ENCODE data around the gene KPTN.

KPTN gene

DNA sequence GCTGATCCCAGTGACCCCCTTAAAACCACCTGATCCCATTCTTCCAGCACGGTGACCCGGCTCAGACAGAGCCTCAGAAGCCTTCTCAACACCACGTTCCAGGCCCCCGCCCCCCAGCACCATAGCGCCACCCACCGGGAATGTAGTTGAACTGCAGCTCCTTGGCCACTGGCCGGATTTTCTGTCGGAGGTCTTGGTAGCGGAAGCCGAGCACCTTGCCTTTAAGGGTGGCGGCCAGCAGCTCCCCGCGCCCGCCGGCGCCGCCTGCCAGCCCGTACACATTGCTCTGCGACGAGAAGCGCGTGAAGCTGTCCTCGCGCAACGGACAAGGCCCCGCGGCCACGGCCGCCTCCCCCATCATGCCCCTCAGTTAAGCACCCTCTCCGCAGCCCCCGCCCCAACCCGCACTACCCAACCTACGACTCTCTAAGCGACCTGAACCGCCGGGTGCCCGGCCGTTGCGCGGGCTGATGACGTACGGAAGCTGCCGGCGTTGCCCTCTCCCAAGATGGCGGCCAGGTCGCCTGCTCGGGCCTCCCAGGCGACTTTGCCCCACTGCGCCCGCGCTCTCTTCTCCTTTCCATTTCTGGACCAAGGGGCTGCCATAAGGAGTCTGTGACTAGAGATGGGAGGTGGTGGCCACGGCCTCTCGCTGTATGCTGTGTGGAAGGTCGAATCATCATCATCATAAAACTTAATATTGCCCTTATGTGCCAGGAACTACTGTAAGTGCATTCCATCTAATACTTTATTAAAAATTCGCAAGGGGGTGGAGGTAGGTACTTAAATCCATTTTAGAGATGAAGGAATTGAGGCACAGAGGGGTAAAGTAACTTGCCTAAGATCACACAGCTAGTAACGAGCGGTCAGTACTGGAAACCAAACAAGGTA, at the start of gene KPTN:
Gene KPTN, minus strand, starts transcription at position 420 of the 891 bp plus-strand sequence. Its CDS starts 59 bp downstream, at position 361.
- peak; percentile 78 for DNase-seq

DNA sequence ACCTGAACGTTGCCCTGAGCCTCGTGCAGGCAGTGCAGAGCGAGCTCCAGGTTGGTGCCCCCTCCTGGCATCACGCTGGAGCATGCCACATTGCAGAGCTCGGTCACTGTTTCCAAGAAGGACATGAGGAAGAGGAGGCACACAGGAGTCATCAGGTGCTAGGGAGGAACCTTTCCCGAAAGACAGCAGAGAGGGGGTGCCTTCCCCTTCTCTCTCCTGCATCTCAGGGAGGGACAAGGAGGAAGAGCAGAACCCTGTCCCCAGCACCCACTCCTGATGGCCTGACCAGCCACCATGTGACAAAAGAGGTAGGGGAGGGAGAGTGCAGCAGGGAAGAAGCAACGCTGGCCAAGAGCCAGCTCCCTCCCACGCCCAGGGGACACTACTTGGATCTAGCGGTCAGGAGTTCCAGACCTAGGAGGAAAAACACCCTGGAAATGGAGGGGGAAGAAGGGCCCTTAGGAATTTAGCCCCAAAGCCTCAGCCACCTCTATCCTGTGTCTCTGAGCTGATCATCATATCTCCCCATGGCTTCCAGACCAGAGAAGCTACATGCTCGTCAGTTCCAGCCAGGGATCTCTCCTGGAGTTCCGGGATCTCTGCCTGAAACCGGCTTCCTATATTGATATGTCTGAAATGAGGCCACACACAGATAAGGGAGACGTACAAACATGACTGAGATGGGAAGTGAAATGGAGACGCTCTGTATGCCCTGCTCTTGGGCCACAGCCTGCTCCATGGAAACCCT, 47.8 kb upstream of the KPTN start:
- no peak for DNase-seq

DNA sequence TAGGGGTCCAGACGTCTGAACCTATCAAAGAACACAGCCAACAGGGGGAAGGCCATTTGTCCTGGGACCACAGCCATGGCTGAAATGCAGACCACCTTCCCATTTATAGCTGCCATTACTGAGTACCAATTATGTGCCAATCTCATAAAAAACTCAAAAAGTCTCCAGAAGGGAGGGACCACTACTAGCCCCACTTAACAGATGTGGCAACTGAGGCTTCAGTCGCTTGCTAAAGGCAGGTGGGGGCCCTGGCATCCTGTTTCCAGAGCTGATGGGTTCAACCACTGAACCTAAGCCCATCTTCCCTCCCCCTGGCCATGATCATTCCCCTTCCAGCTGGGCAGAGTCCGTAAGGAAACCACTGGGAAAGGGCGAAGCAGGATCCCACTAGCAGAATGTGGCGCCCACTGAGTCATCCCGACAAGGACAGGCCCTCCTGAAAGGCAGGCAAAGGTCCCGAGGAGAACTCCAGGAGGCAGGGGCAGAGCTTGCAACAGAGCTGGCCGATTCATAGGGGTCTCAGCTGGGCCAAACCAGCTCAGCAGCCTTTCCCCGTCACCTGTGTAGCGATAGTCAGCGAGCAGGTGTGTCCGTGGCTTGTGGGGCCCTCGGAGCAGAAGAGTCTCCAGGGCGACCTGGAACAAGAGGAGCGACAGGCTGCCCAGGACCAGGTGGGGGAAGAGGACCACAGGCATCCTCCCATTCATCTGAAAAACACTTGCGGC, 45.2 kb upstream of the KPTN start:
- DNase-seq: no peak

DNA sequence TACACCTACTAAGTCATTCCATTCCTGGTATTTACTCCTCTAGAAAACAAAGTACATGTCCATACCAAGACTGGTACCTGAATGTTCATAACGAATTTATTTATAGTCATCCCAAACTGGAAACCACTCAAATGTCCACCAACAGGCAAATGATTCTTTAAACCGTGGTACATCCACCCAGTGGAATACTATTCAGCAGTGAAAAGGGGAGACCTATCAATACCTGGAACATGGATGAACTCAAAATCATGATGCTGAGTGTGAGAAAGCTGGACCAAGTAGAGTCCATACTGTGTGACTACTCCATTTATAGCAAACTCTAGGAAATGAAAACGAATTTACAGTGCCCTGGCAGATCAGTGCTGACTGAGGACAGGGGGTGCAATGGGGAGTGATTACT, 42.8 kb upstream of the KPTN start:
- no peak for DNase-seq

DNA sequence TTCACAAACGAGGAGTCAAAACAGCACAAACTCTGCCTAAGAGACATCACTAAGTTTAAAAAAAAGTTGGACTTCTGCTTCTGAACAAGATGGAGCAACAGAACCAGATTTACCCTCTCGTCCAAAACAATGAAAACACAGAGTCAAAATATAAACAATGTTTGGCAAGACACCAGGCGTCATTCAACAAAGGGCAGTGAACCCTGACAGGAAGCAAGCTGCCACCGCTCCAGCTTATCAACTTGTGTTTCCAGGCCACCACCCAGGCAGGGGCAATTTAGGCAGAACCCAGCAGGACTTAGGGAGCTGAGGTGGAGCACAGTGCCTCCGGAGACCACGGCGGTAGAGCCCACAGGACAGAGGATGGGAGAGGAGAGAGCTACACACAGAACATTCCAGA, 39.5 kb upstream of the KPTN start:
- DNase-seq: no peak

DNA sequence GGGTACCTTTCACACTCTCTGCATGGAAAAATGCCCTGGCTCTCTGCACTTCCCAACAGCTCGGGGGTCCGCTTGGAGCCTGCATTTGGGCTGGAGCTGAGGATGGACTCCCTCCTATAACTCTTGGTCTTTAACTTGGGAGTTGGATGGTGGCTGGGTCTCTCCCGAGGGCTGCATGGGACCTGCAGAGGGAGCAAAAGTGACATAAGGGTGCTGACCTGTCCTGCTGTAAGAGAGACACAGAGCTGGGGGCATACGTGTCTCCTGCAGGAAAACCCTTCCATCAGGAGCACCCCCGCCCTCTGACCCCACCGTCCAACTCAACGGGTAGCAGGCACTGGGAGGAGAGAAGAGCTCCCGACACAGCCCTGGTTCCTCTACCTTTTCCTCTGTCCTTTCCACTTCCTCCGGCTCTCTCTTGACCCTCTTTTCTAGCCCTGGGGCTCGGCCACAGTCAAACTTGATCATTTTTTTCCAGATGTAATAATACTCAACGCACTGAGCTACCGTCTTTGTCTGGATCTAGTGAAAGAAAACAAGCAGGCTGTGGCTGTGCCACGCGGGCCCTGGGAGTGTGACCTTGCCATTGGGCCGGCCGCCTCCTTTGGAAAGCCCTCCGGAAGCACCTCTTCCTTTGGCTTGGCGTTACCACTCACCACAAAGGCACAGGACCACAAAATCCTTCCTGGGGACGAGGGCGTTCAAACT, 37.6 kb upstream of the KPTN start:
- no peak for DNase-seq

DNA sequence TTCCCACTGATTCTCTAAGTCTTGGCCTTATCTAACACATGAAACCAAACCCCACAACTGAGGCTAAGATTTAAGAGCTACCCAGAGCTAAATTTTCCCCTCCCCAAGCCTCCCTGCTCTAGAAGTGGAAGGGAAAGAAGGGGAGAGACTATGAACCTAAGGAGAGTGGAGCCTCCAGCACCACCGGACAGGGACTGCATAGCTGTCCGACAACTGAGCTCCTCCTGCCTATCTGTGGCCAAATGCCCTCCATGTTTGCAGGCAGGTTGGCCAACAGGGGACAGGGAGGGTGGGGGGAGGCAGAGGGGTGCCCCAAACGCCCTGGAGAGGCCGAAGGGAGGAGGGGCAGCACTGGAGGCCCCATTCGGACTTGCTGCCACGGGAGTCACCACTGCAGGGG, 36.8 kb upstream of the KPTN start:
- DNase-seq: no peak

DNA sequence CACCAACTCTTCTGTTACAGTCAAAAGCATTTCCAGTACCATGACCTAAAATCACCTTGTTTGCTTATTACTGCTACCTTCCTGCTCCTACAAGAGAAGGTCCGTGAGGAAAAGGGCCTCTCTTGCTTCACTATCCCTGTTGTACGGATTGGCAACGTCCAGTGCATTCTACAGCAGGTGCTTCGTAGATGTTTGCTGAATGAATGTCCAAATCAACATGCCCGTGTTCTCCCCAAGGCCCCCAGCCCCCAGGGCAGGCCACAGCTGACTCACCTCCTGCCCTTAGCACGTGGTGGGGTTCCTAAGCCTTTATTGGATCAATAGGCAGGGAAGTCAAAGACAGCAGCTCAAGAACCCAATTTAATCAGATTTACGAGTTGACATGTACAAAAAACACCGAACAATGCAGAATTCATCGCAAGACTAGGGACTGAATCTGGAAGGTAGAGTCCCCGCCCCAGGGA, 36.4 kb upstream of the KPTN start:
- DNase-seq: no peak

DNA sequence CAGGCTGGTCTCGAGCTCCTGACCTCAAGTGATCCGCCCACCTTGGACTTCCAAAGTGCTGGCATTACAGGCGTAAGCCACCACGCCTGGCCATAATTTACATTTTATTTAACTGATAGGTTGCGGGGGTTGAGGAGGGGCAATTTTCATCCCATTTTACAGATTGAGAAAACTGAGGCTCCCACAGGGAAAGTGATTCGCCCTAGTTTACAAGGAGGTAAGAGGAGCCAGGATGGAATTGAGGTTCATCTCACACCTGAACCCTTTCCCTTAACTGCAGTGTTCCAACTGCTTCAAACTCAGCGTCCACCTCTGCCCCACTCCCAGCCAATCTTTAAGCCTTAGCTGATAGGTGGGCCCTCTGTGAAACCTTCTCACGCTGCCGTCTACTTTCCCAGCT, 34.8 kb upstream of the KPTN start:
- no peak for DNase-seq

DNA sequence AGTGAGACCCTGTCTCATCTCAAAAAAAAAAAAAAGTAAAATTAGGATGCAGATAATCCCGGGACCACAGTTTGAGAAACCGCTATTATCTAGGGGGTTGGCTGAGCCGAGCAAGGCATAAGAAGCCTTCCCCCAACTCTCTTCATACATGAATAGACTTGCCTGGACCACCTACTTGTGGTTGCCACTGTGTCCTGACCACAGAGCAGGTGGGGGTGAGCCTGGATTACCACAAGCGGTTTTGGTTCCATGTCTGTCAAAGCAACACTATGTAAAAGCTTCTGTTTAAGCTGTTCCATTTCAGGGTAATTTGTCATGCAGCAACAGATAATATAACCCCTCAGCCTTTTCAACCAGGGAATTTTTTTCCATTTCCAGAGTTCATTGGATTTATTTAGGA, 34.1 kb upstream of the KPTN start:
- DNase-seq: no peak

DNA sequence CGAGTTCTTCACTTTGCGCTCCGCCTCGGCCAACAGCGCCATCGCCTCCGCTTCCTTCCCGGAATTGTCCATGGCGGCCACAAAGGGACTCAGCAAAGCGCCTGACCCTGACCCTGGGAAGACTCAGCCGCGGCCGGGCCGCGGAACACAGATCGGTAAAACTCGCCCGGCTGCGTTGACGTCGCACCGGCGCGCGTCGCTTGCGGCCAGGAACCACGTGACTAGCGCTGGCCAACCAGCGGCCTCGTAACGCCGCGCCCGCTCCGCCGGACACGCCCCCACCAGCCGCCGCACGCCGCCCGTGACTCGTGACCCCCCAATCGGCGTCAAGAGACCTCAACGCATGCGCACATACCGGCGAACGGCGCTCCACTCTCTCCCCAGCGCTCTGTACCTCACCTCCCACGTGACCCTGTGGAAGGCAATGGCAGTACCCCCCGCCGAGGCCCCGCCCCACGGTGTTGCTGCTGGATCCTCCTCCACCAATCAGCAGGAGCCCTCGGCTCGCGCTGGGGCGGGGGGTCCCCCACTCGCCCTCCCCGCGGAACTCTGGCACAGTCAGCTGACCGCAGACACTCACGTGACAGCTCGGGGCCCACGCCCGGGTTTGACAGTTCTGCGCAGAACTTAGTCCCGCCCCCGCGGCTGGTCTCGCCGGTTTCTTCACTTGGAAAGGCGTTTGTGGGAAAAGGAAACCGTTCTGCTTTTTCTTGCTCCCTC, 31.0 kb upstream of the KPTN start, which contains the start of gene NAPA:
Gene NAPA, minus strand, starts transcription at position 195 of the 720 bp plus-strand sequence. Its CDS starts 123 bp downstream, at position 72.
- peak; percentile 100 for DNase-seq

DNA sequence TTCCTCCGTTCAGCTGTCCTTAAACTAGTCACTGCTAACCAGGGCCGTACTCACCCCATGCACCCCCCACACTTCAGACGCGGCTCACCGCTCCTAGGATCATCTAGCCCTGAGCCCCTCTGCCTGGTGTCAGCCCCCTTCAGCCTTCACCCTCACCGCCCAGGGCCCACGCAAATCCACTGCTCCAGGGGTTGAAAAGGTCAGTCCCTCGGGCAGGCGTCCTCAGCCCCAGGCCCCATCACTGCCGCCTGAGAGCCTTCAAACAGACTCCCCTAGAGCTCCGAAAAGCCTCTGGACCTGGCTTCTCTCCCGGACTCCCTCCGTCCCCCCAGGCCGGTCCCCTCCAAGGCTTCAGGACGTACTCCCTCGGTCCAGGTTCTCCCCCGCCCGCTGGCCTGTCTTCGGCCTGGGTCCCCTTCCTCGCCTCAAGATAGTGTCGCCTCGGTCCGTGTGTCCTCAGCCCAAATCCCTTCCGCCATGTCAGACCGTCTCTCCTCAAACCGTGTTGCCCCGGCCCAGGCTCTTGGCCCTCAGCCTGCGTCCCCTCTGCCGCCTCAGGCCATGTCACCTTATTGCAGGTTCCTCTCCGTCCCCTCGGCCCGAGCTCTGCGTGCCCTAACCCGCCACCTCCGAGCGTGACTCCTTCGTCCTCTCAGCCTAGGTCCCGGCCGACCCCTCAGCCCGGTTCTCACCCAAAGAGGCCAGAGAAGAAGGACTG, 30.3 kb upstream of the KPTN start:
- no peak for DNase-seq

DNA sequence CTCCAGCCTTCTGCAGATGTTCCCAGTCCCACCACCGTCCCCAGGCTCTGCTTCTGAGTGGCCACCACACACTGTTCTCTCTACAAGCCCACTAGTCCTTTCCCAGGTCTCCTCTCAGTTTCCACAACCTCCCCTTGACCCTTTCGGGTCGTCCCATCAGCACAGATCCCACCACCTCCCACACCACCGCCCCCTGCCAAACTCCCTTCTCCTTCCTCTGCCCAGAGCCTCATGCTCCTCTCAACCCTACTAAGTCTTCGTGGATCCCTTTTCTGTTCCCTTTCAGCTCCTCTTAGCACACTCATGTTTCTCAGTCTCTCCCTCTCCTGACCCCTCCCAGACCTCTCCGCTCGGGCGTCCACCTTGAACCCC, 28.9 kb upstream of the KPTN start:
- DNase-seq: no peak

DNA sequence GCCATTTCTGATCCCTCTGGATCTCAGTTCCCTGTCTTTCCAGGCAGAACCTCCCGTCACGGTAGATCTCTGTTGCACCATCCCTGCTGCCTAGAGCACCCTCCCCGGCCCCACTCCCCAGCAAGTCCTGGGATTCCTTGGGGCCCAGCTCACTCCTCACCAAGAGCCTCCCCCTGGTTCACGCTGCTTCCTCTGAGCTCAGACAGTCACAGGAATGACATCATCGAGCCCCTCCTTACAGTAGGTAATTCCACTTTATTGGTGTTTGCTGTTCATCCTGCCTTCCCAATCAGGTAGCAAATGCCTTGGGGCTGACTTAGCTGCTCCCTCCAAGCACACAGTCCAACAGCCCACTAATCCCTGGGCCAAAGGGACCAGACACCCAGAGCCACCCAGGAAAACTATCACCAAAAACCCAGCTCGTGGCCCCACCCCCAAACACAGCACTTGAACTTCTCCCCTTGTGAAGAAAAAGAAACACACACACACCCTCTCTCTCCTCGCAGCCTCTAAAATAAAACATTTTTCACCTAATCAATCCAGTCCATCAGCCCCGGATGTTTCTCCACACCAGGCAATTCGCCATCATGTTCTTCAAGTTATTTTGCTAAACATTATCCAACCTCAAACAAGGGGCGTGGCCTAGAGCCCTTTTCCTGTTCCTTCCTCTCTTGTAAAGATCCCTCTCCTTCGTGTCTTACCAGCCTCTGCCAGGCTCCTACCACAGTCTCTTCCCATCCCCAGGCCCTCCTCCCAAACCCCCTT, 28.3 kb upstream of the KPTN start:
- DNase-seq: no peak

DNA sequence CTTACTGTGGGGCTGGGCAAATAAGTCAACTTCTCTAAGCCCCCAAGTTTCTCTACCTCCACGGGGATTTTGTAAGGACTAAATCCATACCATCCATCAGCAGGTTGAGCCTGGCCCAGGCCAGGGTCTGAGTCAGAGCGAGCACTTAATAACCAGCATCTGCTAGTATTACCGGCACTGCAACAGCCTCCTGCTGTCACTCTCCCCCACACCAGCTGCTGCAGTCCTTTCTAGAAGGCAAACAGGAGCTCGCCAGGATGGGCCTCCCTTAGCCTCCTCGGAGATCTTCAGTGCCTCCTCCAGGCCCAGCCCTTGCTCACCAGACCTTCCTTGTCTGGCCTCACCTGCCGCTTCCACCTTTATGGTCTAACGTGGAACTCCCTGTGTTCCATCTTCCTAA, 27.7 kb upstream of the KPTN start:
- DNase-seq: no peak

DNA sequence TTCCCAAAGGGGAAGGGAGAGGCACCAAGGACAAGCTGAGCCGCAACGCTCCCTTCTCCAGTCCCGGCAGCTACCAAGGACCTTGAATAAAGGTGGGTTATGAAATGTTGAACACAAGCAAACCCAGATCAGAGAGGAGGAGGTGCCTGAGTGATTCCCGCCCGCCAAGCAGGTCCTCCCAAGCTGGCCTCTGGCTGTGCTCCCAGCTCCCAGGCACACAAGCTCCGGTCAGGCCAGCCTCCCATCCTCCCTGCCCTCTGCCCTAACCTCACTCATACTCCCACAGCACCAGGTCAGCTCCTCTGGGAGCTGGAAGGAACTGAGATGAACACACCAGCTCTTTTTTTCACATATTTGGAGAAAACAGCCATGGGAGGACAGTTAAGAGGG, 27.1 kb upstream of the KPTN start:
- DNase-seq: no peak

DNA sequence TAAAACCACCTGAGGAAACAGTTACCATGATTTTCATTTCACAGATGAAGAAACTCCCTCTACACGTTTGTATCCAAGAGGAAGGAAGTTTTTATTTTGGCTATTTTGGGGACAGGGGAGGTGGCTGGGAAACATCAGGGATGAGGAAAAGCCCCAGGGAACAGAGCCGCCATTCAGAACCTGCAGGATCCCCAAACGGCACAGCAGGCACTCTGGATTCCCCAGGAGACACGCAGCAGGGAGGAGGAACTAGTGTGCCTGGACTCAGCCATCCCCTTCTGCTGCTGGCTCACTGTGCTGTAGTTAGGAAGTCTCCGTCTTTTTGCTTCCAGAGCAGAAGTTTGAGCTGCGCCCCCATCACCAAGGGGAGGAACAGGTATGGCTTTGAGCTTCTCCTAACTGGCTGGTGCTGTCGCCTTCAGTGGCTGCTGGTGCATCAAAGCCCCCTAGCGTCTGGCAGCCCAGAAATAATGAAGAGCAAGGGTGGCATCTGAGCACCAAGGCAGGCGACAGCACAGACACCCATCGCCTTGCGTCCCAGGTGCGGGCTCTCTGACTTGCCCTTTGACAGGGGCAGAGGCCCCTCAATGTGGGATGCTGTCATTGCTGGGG, 26.6 kb upstream of the KPTN start:
- no peak for DNase-seq

DNA sequence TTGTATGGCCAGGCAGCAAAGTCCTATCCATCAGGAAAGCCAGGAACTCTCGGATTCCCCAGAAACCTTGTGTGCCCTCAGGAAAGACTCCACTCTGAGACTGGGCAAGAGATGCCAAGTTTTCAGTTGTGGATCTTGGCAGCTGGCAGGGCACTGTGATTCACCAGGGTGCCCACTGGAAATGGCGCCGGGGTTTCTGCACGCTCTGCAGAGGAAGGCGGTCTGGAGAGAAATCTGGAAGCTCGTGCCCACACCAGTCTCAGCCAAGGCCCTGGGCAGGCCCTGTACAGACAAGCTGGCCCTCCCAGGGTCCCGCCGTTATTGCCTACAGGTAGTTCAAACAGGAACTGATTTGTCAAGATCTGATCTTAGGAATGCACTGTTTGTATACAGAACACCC, 26.0 kb upstream of the KPTN start:
- no peak for DNase-seq

DNA sequence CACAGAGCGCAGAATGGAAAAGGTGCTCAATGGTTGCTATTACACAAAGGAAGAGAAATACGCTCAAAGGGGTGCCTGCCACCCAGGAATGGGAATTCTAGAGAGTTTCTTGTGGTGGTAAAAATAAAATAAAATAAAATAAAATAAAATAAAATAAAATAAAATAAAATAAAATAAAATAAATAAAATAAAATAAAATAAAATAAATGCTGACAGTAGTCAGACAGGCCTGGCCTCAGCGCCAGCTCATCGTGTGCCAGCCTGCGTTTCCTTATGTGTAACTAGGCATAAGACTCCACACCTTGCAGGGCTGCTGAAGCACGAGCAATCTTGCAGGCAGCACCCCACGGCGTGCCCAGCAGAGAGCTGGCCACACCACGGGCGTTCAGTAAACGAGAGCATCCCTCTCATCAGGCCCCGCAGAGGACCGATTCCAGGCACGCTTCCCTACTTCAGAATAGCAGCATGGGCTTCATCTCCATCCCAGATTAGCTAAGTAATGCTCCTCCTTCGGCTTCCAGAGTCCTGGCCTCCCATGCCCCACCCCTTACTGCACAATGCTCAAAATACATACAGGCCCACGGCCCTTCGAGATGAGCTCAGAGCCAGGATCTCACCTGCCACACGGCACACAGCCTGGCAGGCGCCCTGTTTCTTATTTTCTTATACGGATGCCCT, 25.3 kb upstream of the KPTN start:
- DNase-seq: no peak

DNA sequence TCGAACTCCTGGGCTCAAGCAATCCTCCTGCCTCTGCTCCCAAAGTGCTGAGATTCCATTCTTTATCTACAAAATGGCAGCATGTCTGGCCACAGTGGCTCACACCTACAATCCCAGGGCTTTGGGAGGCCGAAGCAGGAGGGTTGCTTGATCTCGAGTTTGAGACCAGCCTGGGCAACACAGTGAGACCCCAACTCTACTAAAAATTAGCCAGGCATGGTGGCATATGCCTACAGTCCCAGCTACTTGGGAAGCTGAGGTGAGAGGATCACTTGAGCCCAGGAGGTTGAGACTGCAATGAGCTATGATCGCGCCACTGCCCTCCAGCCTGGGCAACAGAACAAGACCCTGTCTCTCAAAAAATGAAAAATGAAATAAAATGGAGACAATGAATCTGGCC, 24.7 kb upstream of the KPTN start:
- DNase-seq: no peak
